Sigmoid colon (tissue), 7 donors: ENCODE measurements around the gene CEP97. TPM values are rescaled to one million over a fixed set of nuclear protein-coding genes. Genes with fewer than 3 reads are reported as not detected.

ENCODE experiments used
- DNase-seq: peaks from one replicate; pipeline ENCODE4 v3.0.0-alpha.2; 2019
- H3K27ac ChIP-seq, 4 donors: fragments of 200-600 bp; sonication (generic); one replicate each; pipeline ENCODE4 v1.5.1; 2016 to 2019; ENCODE audit warnings: mild to moderate bottlenecking in 1 of 4
- H3K27me3 ChIP-seq, 3 donors: fragments of 200-600 bp; sonication (generic); one replicate each; pipeline ENCODE4 v1.5.1; 2019; ENCODE audit warnings: mild to moderate bottlenecking in 1 of 3
- H3K36me3 ChIP-seq, 4 donors: fragments of 200-600 bp; sonication (generic); one replicate each; pipeline ENCODE4 v1.5.1; 2016 to 2019
- H3K4me1 ChIP-seq, 4 donors: fragments of 200-600 bp; sonication (generic); one replicate each; pipeline ENCODE4 v1.5.1; 2017 to 2019
- H3K4me3 ChIP-seq, 4 donors: fragments of 200-600 bp; sonication (generic); one replicate each; pipeline ENCODE4 v1.5.1; 2017 to 2019; ENCODE audit warnings: mild to moderate bottlenecking in 2 of 4, moderate library complexity in 1 of 4
- H3K9me3 ChIP-seq, 4 donors: fragments of 200-600 bp in 3 of 4; sonication (generic) in 3 of 4; one replicate each; pipeline versions ENCODE4 v1.5.1 to v1.6.1; 2013 to 2019
- EP300 ChIP-seq, 4 donors: sonication (generic); formaldehyde crosslinking; IDR thresholded peaks; one replicate each; pipeline ENCODE4 v1.6.1; 2017; ENCODE audit warnings: antibody characterized with exemption in 4 of 4
- POLR2A ChIP-seq, 2 donors: fragments of 450-650 bp; IDR thresholded peaks; one replicate each; pipeline ENCODE4 v1.6.1; 2016; ENCODE audit warnings: antibody characterized with exemption in 2 of 2, mild to moderate bottlenecking in 2 of 2, moderate library complexity in 2 of 2
- POLR2AphosphoS5 ChIP-seq, 4 donors: sonication (generic); formaldehyde crosslinking; IDR thresholded peaks; one replicate each; pipeline ENCODE4 v1.6.1; 2017; ENCODE audit warnings: antibody characterized with exemption in 4 of 4
- WGBS, 2 donors: extraction: QIAGEN DNeasy Blood & Tissue Kit; methylation state at CpG; one replicate each; pipeline ENCODE4 v1.1.7; 2013; 5-methylcytosine and 5-hydroxymethylcytosine counted together
- intact Hi-C: fragments of 100-400 bp; cut with DNase I; formaldehyde crosslinking; loops from one replicate; pipeline ENCODE4 v1.15.1; 2023
- polyA plus RNA-seq, 3 donors: library from polyadenylated mRNA; stranded (reverse); fragments of 200-250 nt; gene quantifications; one replicate each; pipeline ENCODE4 v1.2.3, GENCODE V29; 2013
- total RNA-seq, 4 donors: library from RNA; depleted of rRNA; stranded (reverse); fragments of >200 nt; gene quantifications; one replicate each; pipeline ENCODE4 v1.1.0, GENCODE V29; 2016
- TF ChIP-seq, protein P1 (sequence below), 4 experiments: fragments of 450-650 bp in 3 of 4; fragments of 200-600 bp in 1 of 4; IDR thresholded peaks; one replicate each; pipeline ENCODE4 v1.5.1; 2016 to 2019; ENCODE audit warnings: antibody characterized with exemption in 4 of 4, mild to moderate bottlenecking in 3 of 4, moderate library complexity in 2 of 4
- donor health status: healthy with polysubstance abuse.
- donor health status: Bipolar disorder and iron deficiency.
- donor health status: healthy.

The CEP97 gene, protein sequence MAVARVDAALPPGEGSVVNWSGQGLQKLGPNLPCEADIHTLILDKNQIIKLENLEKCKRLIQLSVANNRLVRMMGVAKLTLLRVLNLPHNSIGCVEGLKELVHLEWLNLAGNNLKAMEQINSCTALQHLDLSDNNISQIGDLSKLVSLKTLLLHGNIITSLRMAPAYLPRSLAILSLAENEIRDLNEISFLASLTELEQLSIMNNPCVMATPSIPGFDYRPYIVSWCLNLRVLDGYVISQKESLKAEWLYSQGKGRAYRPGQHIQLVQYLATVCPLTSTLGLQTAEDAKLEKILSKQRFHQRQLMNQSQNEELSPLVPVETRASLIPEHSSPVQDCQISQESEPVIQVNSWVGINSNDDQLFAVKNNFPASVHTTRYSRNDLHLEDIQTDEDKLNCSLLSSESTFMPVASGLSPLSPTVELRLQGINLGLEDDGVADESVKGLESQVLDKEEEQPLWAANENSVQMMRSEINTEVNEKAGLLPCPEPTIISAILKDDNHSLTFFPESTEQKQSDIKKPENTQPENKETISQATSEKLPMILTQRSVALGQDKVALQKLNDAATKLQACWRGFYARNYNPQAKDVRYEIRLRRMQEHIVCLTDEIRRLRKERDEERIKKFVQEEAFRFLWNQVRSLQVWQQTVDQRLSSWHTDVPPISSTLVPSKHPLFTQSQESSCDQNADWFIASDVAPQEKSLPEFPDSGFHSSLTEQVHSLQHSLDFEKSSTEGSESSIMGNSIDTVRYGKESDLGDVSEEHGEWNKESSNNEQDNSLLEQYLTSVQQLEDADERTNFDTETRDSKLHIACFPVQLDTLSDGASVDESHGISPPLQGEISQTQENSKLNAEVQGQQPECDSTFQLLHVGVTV
- total RNA-seq (10 to 100 TPM in 2 of 4 donors, 1 to 10 TPM in 2; 9.0 to 11.1 (median 10.3) TPM), polyA plus RNA-seq (1 to 10 TPM in 2 of 3 donors, under 1 TPM in 1; 0.69 to 2.2 (median 1.8) TPM)

DNA sequence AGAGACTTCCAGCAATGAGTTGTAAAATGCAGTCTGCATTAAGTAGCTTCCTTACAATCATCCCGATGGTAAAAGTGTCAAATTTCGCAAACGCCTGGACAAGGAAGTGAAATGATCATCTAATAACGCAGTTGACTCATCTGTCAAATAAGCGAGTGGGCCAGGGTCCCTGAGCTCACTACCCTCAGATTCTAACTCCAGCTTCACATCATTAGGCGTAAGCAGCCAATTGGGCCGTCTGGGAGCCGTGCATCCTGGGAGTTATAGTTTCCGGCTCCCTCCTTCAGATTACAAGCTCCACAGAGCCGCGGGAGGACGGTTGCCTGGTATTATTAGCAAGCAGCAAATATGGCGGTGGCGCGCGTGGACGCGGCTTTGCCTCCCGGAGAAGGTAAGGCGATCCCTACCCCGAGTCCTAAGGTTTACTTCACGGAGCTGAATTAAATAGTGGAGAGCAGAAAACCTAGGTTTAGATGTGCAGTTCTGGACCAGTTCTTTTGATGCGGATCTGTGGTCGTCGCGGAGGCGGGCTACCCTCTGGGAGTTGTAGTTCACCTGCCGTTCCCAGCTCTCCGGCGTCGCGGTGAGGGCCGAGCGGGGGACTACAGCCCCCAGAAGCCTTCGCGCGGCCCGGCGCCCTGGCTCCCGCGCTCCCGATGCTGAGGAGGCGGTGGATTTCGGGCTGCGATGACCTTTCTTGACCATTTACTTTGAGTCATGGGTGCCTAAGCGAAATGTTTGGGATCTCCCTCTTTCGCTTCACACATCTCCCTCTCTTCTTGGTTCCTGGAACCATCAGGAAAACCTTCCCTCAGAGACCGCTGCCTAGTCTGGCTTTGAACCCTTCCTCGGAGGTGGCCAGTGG, at the start of gene CEP97:
TSS of gene CEP97 (plus strand) at position 286 of the 865 bp plus-strand sequence. CDS start at position 349, 63 bp downstream.
- Histone ChIP-seq H3K9me3 (no peaks in the 10 kb centered on the region), H3K4me3 (peak within 1 kb of the TSS; percentile 63 to 82 (median 66)), H3K4me1 (peaks cover 0 to 11% (median 8%) of the 10 kb centered on the region in 4 donors), H3K27ac (peak within 1 kb of the TSS; percentile 76 to 86 (median 80)), H3K27me3 (no peaks in the 10 kb centered on the region), H3K36me3 (peaks cover 0 to 20% (median 0%) of the 10 kb centered on the region in 4 donors)
- peak; percentile 94 for DNase-seq
- intact Hi-C loops = loop anchor here (2.0 to 5.0 kb wide), 2 partner anchors 48 to 53 kb away; partner anchors contain the start of genes NXPE3 and ZBTB11
- TF ChIP-seq, protein P1, sequence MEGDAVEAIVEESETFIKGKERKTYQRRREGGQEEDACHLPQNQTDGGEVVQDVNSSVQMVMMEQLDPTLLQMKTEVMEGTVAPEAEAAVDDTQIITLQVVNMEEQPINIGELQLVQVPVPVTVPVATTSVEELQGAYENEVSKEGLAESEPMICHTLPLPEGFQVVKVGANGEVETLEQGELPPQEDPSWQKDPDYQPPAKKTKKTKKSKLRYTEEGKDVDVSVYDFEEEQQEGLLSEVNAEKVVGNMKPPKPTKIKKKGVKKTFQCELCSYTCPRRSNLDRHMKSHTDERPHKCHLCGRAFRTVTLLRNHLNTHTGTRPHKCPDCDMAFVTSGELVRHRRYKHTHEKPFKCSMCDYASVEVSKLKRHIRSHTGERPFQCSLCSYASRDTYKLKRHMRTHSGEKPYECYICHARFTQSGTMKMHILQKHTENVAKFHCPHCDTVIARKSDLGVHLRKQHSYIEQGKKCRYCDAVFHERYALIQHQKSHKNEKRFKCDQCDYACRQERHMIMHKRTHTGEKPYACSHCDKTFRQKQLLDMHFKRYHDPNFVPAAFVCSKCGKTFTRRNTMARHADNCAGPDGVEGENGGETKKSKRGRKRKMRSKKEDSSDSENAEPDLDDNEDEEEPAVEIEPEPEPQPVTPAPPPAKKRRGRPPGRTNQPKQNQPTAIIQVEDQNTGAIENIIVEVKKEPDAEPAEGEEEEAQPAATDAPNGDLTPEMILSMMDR (IDR thresholded peaks at IDR 0.05) = no peak
- TF ChIP-seq EP300 (IDR thresholded peaks at IDR 0.05) = peak in 1 of 4 donors; percentile 5
- peak in 3 of 4 donors; percentile 55 to 72 (median 63) for TF ChIP-seq POLR2AphosphoS5 (IDR thresholded peaks at IDR 0.05)
- TF ChIP-seq POLR2A (IDR thresholded peaks at IDR 0.05) = no peak
- 0% methylated on average over 49 of the region's 49 CpGs for WGBS, 2 donors

DNA sequence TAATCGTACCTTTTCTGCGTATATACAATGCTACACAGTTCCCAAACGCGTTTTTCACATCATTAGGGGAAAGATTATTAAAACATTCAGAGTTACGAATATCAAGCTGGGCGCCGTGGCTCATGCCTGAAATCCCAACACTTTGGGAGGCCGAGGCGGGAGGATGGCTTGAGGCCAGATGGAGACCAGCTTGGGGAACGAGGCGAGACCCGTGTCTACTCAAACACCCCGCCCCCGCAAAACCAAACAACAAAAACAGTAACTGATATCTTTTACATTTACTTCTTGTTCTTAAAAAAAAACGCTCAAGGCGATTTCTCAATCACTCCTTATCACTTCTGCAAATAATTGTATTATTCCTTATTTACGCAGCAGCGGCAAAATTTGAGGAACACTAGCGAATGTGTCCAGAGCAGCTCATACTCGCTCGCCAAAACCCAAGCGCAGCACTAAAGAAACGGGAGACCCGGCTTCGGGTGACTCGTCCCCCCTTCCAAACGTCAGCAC, 48.7 kb upstream of the CEP97 start:
- TF ChIP-seq EP300 (IDR thresholded peaks at IDR 0.05) = no peak
- no peak for TF ChIP-seq POLR2AphosphoS5 (IDR thresholded peaks at IDR 0.05)

GRCh38 chr3:101676216-101676764, 48.1 kb upstream of the CEP97 start:
- intact Hi-C loops = loop anchor here (2.0 to 10.0 kb wide), 5 partner anchors 49 to 971 kb away; partner anchors contain the start of genes CEP97, NFKBIZ, PCNP and SENP7
- peak overlapping the region; percentile 96 to 99 (median 98) for H3K27ac ChIP-seq
- peak; percentile 97 for DNase-seq
- H3K27me3 ChIP-seq = no peaks in the 10 kb centered on the region
- H3K4me3 ChIP-seq = peak overlapping the region; percentile 86 to 98 (median 93)
- 0% methylated on average over 57 of the region's 57 CpGs for WGBS, 2 donors
- peaks cover 5 to 25% (median 14%) of the 10 kb centered on the region in 4 donors for H3K36me3 ChIP-seq
- TF ChIP-seq EP300 (IDR thresholded peaks at IDR 0.05) (no peak), POLR2A (IDR thresholded peaks at IDR 0.05) (peak; percentile 12 to 25), POLR2AphosphoS5 (IDR thresholded peaks at IDR 0.05) (peak; percentile 63 to 86 (median 79))
- TF ChIP-seq, protein P1 (IDR thresholded peaks at IDR 0.05) = peak in 1 of 4 experiments; percentile 26
- no peaks in the 10 kb centered on the region for H3K9me3 ChIP-seq
- peaks cover 0 to 30% (median 17%) of the 10 kb centered on the region in 4 donors for H3K4me1 ChIP-seq

More for the DNA sequence above, 48.7 kb upstream of the CEP97 start:
- Histone ChIP-seq H3K9me3 (no peaks in the 10 kb centered on the region), H3K4me3 (peak overlapping the region; percentile 86 to 98 (median 93)), H3K4me1 (peaks cover 0 to 30% (median 17%) of the 10 kb centered on the region in 4 donors), H3K27me3 (no peaks in the 10 kb centered on the region), H3K27ac (peak overlapping the region; percentile 96 to 99 (median 98)), H3K36me3 (peaks cover 3 to 25% (median 13%) of the 10 kb centered on the region in 4 donors)
- DNase-seq = no peak
- 4 to 10% methylated on average over 27 of the region's 27 CpGs for WGBS, 2 donors
- intact Hi-C loops = loop anchor here (2.0 to 10.0 kb wide), 5 partner anchors 49 to 971 kb away; partner anchors contain the start of genes CEP97, NFKBIZ, PCNP and SENP7

DNA sequence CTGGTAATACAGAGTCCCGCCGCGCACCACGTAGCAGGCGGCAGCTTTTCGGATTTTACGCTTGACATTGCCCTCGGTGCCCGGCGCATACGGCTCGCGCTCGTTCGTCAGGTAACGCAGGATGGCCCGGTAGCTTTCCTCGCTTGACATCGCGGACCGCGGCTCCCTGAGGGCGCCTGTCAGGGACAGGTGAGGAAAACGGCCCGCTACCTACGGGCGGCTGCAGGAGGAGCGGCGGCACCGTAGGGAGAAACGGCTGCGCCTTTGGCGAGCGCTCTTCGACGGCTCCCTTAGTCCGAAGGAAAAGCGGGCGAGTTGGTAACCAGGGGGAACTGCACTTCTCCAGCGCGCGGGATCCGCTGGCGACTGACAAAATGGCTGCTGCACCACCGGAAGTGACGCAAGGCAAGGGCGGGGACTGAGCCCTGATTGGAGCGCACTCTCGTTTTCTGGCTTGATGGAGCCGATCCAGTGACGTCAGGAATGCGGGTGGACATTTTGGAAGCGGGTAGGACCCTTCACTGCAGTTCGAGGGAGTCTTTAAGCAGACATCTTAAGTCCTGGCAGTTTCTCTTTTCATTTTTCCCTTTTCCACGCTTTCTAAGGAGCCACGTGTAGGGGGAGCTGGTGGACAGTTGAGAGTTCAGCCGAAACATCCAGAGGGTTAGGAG, 47.5 kb upstream of the CEP97 start, which contains the start of gene ZBTB11:
TSS of gene ZBTB11 (minus strand) at position 368 of the 671 bp plus-strand sequence. CDS start at position 150, 218 bp downstream.
- intact Hi-C loops = loop anchor here (1.0 to 10.0 kb wide), 6 partner anchors 9 to 972 kb away; partner anchors contain the start of genes CEP97, NFKBIZ, PCNP and RPL24
- Histone ChIP-seq H3K9me3 (no peaks in the 10 kb centered on the region), H3K27ac (peak within 1 kb of the TSS; percentile 96 to 99 (median 98)), H3K4me3 (peak within 1 kb of the TSS; percentile 86 to 98 (median 93)), H3K27me3 (no peaks in the 10 kb centered on the region), H3K4me1 (peaks cover 0 to 30% (median 17%) of the 10 kb centered on the region in 4 donors), H3K36me3 (peaks cover 5 to 26% (median 20%) of the 10 kb centered on the region in 4 donors)
- TF ChIP-seq POLR2A (IDR thresholded peaks at IDR 0.05) = peak; percentile 90 to 91
- TF ChIP-seq EP300 (IDR thresholded peaks at IDR 0.05) = peak in 2 of 4 donors; percentile 37 to 47
- TF ChIP-seq POLR2AphosphoS5 (IDR thresholded peaks at IDR 0.05) = peak; percentile 98 to 99 (median 98)
- TF ChIP-seq, protein P1 (IDR thresholded peaks at IDR 0.05) = peak in 2 of 4 experiments; percentile 26 to 42
- DNase-seq = peak; percentile 100
- 0% methylated on average over 57 of the region's 57 CpGs for WGBS, 2 donors
